NCI-H2081 treated with DMSO at 0.1 percent for 48 hours (cell line): Measurements from ENCODE around the gene DNAL4.

Experiments used
- DNase-seq: peaks from one replicate; lab custom pipeline; 2025; lab: John Stamatoyannopoulos, UW

Gene DNAL4

DNA sequence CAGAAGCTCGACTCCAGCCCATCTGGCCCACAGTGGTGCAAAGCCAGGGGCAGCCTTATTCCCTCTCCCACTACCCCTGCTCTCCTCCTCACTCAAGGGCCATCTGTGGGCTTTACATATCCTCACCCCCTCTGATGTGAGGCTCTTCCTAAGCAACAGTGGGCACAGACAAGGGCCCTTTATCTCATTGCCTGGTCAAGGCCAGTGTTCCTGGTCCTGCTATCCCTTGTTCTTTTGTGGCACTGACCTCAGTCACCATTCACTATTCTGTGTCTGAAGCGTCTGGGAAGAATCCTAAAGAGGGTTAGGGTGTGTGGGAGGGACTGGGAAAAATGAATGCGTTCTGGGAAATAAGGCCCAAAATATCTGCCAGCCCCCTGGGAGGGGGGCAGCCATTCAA lies 7.3 kb downstream of the DNAL4 start:
- DNase-seq, result no peak

DNA sequence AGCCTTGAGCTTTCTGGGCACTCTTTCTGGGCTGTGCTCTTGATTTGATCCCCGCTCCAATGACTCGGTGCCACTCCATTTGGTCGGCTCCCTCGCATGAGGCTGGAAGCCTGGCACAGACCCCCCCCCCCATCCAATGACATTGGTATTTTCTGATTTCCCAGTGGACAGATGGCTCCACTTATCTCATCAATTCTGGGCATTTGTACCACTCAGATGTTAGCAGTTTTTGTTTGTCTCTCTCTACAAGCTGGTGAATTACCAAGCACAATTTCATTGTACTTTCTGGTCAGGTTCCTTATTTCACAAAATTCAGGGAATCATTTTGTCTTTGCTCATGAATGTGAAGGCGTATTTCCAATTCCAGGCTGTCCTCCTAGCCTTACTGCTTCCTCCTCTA lies 9.1 kb downstream of the DNAL4 start:
- DNase-seq, result no peak

DNA sequence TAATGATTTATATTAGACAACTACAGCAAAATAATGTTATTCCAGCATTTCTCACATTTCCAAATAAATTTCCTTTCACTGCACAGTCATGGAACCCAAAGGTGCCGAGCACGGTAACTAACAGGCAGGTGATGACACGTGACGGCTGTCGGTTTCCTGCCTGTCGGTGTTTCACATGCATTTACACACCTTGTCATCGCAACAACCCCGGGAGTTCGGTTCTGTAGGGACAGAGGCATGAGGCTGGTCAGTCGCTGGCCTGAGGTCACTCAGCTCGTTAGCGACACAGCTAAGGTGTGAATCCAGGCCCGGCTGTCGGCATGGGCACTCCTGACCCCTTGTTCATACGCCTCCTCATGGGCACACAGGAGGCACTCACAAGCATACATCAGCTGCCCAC lies 9.9 kb downstream of the DNAL4 start:
- no peak for DNase-seq

DNA sequence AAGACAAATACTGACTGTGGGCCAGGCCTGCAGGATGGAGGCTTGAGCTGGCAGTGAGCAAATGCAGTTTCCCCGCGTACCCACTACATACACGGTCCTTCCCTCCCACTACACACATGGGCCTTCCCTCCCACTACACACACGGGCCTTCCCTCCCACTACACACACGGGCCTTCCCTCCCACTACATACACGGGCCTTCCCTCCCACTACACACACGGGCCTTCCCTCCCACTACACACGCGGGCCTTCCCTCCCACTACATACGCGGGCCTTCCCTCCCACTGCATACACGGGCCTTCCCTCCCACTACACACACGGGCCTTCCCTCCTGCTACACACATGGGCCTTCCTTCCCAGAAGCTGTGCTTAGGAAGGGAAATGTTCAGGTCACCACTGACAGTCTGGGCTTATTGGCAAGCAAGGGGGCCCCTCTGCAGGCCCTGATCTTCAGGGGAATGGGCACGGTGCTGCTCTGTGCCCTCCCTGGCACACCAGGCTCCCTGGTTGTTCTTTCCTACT lies 10.8 kb downstream of the DNAL4 start:
- no peak for DNase-seq

DNA sequence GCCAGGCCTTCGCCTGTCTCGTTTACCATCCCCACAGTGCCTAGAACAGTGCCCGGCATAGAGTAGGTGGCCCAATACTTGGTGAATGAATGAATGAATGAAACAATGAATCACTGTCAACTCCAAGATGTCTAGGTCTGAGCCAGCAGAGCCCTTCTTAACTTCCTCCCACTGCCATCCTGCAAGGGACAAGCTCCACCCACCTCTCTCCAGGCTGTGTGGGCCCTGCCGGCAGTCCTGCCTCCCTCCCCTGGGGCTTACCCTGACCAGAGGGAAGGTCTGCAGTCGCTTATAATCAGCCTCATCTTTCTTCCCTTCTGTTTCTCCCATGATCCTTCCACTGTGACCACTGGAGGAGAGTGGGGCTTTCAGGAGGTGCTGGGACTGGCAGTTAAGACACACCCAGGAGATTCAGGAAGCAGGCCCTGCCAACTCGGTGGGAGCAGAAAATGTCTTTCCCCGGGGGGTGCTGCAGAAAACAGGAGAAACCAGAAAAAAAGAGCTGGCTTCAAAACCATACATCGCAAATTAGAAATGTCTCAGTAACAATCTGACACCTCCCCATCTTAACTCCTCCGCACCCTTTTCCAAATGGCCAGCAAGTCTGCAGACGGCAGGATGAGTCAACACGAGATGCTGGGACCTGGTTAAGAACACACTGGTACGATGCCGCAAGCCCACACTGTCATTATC lies 11.4 kb downstream of the DNAL4 start:
- DNase-seq, result no peak

DNA sequence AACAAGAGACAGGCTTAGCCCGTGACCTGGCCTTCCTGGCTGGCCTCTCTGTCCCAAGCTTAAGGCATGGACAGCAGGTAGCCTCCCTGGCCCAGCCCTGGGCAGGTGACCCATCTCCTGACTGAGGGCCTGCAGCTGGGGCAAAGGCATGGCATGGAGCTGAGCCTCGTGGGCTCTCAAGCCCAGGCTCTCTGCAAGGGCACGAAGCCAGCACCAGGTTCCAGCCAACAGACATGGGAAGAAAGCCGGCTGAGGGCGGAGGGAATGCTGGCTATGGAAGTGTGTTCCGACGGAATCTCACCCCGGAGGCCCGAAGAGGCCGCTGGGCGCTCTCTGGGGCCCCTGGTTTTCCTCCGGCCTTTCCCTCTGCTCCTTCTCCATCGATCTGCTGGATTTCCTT lies 12.9 kb downstream of the DNAL4 start:
- DNase-seq, result no peak

DNA sequence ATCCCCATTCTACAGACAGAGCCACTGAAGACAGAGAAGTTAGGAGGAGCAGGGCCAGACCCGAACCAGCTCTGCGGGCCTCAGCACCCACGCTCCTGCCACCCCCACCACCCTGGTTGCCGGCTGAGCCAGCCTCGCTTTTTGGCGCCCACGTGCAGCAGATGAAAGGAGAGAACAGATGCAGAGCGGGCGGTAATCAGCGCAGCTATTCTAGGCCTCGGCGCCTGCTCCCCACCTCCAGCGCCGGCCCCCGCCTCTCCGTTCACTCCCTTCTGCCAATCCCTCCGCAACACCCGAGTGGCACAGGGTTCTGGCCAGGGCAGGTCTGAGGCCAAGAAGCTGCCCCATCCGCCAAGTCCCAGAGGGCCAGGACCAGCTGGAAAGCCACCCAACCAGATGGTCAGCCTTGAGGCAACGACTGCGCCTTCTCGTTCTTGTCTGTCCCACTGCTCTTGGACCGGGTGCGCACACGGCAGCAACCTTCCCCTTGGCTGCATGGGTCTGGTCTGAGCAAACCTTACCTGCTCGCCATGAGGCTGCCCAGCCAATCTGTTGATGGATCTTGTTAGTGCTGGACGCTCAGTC lies 16.8 kb downstream of the DNAL4 start:
- DNase-seq, result no peak

DNA sequence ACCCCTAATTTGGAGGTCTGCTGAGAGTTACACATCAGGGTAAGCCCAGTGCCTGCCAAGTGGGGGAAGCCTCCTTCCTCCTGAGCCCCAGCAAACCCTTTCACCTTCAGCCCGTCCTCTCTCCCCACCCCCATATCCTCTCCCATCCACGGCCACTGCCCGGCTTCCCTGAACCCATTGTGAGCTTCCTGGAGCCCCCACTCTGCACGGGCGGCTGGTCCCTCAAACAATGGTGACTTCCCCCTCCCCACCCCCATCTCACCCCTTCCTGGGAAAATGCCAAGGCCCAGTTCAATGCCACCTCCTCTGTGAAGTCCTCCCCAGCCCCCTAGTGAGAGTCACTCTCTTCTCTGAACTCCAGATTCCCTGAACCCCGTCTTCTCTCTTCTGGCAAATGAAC lies 17.9 kb downstream of the DNAL4 start:
- no peak for DNase-seq

DNA sequence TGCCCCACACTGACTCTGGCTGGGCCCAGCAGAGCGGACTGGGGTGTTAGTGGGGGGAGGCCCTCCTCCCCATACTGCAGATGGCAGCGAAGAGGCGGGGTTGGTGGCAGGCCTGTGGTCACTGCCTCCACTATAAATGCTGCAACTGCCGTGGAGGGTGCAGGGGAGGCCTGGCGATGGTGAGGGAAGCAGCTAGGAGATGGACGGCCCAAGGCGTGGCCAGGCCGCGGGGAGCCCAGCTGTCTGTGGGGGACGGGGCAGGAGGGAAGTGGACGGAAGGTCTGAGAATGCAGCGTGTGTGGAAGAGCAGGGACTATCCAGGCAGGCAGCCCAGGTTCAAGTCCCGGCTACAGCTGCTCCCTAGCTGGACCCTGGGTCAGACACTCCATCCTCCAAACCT lies 18.3 kb downstream of the DNAL4 start:
- DNase-seq, result no peak

DNA sequence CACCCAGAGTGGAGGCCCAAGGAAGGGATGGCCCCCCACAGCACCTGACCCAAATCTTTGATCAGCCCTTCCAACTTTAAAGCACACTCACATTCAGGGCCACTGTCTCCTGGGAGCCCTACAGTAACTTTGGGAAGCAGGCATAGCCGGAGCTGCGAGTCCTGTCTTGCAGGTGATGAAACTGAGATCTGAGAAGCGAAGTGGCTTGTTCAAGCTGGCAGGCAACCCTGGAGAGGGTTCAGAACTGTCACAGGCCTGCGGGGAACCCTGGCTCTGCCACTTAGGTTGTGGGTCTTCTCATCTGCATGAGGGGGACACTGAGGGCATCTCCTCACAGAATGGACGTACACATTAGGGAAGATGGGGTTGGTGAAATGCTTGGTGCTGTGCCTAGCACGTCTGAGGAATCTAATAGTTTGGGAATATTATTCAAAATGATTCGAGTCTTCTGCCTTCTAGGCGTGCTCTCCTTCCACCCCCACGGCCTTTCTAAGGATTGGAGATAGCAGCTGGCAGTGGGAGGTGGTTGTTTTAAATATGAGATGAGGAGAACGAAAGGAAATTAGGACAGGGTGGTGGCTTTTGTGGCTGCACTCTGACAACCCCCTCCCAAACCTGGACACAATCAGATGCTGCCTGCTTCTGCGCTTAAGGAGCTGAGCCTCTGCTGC lies 19.3 kb downstream of the DNAL4 start:
- DNase-seq, result no peak

DNA sequence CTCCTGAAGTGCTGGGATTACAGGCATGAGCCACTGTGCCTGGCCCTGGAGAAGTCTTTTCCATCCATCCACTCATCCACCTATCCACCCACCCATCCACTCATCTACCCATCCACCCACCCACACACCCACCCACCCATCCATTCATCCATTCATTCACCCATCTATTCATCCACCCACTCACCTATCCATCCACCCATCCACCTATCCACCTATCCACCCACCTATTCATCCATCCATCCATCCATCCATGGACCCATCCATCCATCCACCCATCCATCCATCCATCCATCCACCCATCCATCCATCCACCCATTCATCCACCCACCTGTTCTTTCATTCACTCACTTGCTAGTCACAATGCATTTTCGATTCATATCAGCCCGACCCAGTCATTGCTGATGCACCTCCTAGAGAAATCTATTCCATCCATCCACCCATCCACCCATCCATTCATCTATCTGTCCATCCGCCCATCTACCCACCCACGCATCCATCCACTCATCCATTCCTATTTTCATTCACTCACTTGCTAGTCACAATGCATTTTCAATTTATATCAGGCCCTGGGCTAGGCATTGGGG lies 20.5 kb downstream of the DNAL4 start:
- DNase-seq, result no peak

DNA sequence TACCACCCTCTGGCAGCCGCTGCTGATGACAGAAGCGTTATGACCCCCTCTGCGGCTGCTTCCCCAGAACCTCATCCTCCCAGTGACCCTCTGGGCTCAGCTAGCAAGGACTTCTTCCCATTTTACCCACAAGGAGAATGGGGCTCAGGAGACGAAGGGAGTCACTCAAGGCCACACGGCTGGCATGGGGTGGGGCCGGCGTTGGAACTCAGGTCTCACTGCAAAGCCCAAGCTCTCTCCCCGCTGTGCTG lies 21.4 kb downstream of the DNAL4 start:
- DNase-seq, result no peak

DNA sequence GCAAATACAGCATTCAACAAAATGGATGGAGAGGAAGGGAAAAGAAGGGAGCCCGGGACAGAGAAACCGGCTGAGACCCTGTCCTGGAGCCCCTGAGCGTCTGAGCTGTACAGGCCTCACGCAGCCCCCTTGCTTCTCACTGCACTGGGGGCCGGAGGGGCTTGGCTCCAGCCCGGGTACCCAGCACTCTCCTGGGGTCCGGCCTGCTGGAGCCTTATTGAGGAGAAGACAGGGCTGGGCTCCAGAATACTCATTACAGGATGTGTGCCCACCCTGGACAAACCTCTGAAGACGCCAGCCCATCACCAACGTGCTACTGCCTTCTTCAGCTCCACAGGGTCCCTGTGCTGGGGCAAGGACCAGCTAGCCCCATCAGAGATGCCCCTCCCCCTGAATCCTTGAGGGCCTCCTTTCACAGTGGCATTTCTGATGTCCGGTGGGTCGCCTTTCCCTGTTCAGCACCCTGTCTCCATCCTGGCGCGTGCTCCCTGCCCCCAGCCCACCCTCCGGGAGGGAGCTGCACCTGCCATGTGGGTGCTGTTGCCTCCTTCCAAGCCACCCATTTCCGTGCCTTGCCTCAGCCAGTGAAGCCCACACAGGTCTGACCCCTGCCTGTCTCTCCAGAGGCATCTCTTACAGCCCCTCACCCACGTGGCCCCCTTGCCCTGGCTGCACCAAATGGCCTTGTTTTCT lies 23.5 kb downstream of the DNAL4 start:
- no peak for DNase-seq

DNA sequence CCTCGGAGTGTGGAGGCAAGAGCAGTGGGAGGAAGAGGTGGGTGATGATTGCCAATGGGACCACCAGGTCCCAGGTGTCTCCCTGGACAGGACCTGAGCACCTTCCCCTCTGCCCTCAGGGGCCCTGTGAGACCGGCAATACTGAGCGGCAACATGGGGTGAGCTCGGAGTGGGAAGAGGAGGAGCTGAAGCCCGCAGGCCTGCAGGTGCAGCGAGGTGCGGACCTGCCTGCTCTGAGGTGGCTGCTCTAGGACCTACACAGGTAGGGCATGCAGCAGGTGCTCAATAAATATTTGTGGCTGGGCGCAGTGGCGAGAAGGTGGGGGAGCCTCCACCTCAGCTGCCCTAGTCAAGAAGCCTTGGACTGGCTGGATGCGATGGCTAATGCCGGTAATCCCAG lies 25.9 kb downstream of the DNAL4 start:
- no peak for DNase-seq

DNA sequence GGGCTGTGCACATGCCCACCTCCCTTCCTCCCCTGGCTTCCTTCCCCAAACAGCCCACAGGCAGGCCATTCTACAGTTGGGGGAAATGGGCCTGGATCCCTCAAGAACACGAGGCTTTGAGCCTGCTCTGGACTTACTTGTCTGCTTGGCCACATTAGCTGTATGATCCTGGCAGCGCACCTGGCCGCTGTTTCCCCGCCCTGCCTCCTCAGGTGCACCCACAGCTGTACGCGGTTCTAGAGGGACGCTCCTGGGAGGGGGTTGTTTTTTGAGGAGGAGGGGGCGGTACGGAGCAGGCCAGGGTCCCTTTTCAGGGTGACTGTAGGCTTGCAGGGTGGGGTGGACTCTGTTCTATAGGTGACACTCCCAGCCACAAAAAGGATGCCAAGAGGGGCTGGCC lies 26.6 kb downstream of the DNAL4 start:
- no peak for DNase-seq

DNA sequence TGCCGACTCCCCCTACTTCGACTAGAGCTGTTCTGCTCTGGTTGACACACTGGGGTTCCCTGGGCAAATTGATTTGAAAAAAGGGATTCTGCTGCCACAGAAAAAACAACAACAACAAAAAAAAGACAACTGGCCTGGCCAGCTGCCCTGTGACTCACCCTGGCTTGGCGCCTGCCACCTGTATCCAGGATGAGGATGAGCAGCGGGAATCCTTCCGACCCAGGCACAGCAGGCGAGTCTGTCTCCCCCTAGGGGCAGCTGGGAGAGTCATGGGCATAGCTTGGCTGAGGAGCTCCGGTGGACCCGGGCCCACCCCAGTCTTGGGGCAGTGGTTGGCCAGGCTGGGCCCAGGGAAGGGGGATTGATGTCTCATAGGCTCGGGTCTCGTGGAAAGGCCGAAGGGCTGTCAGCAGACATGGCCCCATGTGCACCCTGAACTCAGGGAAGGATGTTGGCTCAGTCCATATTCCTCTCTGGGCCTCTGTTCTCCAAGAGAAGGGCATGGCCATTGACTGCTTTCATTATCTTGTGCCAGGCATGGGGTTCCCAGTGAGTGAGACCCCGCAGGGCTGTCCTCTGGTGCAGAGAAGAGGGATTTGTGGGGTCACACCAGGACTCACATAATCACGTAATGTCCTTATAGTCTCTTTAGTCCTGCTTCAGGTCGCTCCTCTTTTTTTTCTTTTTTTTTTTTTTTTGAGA lies 27.7 kb downstream of the DNAL4 start:
- no peak for DNase-seq

DNA sequence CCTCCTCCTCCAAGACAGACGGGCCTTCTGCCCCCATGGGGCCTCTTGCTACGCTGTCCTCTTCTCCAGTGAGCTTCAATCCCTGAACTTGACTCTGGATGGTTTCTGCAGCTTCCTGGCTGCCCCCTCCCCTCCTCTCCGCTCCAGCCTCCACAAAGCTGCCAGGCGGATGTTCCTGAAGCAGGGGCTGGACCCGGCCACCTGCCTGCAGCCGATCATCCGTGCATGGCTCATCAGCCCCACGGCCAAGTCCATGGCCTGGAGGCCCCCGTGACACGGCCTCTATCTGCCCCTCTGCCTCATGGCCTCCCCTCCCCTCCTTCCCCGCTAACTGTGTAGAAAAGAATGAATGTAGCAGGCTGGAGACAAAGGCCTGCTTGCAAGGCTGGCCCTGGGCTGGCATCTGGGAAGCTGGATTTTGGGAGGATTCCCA lies 31.4 kb downstream of the DNAL4 start:
- no peak for DNase-seq

DNA sequence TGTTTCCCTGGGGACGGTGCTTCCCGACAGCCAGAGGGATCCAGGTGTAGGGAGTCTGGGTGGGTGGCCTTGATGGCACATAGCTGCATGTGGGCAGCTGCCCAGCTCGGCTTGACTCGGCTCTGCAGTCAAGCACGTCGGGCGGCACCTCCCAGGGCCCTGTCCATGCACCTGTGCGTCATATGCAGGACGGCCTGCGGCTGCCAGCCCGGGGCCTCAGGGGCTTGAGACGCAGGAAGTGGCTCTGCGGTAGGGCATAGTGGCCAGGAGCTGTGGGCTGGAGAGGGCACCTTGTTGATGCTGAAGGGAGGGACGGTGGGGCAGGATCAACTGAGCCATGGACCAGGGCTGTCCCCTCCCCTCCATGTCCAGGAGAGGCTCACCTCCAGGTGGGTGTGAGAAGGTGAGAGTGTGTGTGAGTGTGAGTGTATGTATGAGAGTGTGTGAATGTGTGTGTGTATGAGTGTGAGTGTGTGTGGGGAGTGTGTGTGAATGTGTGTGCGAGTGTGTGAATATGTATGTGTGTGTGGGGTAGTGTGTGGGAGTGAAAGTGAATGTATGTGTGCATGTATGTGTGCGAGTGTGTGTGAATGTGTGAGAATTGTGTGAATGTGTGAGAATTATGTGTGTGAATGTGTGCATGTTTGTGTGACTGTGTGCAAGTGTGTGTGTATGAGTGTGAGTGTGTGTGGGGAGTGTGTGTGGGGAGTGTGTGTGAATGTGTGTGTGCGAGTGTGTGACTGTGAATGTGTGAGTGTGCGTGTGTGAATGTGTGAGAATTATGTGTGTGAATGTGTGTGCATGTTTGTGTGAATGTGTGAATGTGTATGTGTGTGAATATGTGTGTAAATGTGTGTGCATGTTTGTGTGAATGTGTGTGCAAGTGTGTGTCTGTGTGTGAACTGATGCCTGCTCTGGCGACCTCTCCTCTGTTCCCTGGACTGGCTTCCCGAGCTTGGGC lies 32.5 kb downstream of the DNAL4 start:
- DNase-seq, result no peak

DNA sequence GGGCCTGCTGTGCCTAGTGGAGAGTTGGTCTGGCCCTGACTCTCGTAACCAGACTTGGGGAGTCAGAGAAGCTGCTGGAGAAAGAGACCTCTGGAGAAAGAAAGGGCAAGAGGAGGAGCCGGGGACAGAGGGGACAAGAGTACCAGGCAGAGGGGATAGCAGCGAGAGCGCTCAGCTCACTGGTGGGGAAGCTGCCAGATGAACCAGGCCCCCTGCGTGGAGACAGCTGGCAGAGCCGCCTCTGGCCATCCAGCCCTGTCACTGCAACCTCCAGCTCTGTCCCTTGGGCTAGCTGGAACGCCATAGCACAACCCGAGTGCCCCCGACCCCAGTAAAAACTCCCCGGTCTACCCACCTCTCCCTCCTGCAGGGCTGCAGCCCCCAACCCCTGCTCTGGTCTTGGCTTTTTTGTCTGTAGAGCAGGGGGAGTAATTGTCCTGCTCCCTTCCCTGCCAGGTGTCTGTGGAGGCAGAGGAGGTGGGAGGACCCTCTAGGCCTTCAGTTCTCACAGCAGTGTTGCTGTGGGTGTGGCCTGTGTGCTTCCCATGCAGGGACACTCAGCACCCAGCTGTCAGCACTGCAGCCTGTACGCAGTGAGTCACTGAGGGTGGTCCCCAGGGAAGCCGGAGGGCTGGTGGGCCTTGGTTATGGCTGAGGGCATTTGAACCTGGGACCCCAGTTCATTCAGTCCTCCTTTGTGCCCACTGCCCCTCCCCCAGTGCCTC lies 33.3 kb downstream of the DNAL4 start:
- DNase-seq, result no peak

DNA sequence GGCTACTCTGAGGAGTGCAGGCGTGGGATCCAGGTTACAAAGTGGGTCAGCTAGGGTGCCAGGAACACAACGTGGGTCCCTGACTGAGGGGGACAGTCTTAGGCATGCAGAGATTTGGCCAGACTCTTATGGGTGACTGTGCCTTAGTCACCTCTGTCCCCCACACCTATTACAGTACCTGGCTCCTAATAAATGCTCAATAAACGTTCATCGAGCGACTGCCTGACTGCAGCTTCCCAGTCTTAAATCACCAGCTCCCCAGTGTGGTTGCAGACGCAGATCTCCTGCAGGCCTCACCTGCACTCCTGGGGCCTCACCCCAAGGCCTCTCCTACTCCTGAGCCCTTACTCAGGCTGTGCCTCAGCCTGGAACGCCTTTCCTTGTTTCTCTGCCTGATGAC lies 34.9 kb downstream of the DNAL4 start:
- DNase-seq, result no peak
